HFFc6 (cell line): ENCODE data around the gene FCN1. TPM values are rescaled to one million over a fixed set of nuclear protein-coding genes. Genes with fewer than 3 reads are reported as not detected.

Experiments
- DNase-seq: peaks from one replicate; pipeline ENCODE4 v3.0.0-alpha.2; 2018
- H3K27ac Mint-ChIP-seq: 2 replicates; pipeline ENCODE4 v1.8.0; 2020; ENCODE audit warnings: mild to moderate bottlenecking, mixed read lengths
- H3K27me3 Mint-ChIP-seq: 2 replicates; pipeline ENCODE4 v1.8.0; 2021; ENCODE audit warnings: mild to moderate bottlenecking, moderate library complexity, mixed read lengths; ENCODE audit not compliant: insufficient read depth
- H3K36me3 Mint-ChIP-seq: 2 replicates; pipeline ENCODE4 v1.8.0; 2021; ENCODE audit warnings: low read depth, mixed read lengths
- H3K4me1 Mint-ChIP-seq: 2 replicates; pipeline ENCODE4 v1.8.0; 2020; ENCODE audit warnings: low read depth, mixed read lengths
- H3K4me3 Mint-ChIP-seq: 2 replicates; pipeline ENCODE4 v1.8.0; 2020; ENCODE audit warnings: mild to moderate bottlenecking, moderate library complexity, mixed read lengths
- H3K9me3 Mint-ChIP-seq: 2 replicates; pipeline ENCODE4 v1.8.0; 2020; ENCODE audit warnings: mild to moderate bottlenecking, mixed read lengths
- CTCF ChIP-seq: fragments of 200-600 bp; sonication (generic); IDR thresholded peaks from 2 replicates; pipeline ENCODE4 v1.5.0; 2021; ENCODE audit warnings: antibody characterized with exemption, mild to moderate bottlenecking
- total RNA-seq, 6 experiments: library from RNA; stranded (reverse); fragmentation: NEBNext Ultra II Directional; extraction: Animal tissue kit (Norgen Biotek cat#: 25700); gene quantifications; 2 replicates in 1 of 6; 3 replicates in 5 of 6; pipeline ENCODE4 v1.2.3, GENCODE V29; 2021

FCN1 gene
- total RNA-seq, 6 experiments from 2014 or later, result not detected

DNA sequence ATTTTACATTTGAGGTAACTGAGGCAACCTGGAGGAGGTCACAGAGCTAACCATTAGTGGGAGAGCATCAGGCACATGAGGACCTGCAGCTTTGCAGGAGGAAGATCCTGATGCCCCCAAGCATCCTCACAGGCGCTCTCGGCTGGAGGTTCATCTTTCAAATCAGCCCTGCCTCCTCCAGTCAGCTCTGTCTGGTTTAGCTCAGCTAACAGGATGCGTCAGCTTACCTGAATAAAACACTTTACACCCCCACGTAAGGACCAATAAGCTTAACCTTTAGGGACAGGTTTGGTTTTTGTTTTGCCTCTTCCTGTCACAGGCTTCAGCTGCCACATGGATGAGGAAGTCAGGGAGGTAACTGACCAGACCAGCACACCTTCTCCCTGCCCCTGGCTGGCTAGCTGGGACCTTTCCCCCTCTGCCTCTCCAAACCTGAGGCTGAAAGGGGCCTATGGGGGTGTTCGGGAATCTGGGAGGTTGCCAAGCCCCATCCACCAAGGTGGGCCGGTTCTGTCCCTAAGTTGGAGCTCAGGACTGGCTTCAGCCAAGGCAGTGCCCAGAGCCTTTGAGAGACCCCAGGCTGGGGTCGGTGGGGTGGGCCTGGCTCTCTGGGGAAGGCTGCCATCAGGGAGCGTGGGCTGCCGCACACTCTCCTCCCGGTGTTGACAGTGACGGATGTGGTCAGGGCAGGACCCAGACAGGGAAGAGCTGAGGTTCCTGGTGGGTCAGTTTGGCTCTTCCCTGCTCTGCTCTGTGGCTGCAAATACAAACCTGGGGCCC, 20.0 kb upstream of the FCN1 start:
- peaks cover 75% of the 10 kb centered on the region for H3K27me3 Mint-ChIP-seq
- H3K9me3 Mint-ChIP-seq, result no peaks in the 10 kb centered on the region
- peaks cover 5% of the 10 kb centered on the region; the same call in 1 of the 2 replicates for H3K4me1 Mint-ChIP-seq
- no peaks in the 10 kb centered on the region for H3K36me3 Mint-ChIP-seq
- H3K4me3 Mint-ChIP-seq, result no peak overlapping the region
- no peak for DNase-seq
- TF ChIP-seq CTCF, result no peak
- no peak overlapping the region for H3K27ac Mint-ChIP-seq

- TF ChIP-seq CTCF, result no peak
- no peak overlapping the region for H3K27ac Mint-ChIP-seq
- H3K4me3 Mint-ChIP-seq, result no peak overlapping the region
- no peak for DNase-seq
- H3K36me3 Mint-ChIP-seq, result no peaks in the 10 kb centered on the region
- H3K9me3 Mint-ChIP-seq, result no peaks in the 10 kb centered on the region
- H3K27me3 Mint-ChIP-seq, result peaks cover 76% of the 10 kb centered on the region
- peaks cover 1% of the 10 kb centered on the region; the same call in 1 of the 2 replicates for H3K4me1 Mint-ChIP-seq
Observed at GRCh38 chr9:134937164-134937555, 19.4 kb upstream of the FCN1 start.

DNA sequence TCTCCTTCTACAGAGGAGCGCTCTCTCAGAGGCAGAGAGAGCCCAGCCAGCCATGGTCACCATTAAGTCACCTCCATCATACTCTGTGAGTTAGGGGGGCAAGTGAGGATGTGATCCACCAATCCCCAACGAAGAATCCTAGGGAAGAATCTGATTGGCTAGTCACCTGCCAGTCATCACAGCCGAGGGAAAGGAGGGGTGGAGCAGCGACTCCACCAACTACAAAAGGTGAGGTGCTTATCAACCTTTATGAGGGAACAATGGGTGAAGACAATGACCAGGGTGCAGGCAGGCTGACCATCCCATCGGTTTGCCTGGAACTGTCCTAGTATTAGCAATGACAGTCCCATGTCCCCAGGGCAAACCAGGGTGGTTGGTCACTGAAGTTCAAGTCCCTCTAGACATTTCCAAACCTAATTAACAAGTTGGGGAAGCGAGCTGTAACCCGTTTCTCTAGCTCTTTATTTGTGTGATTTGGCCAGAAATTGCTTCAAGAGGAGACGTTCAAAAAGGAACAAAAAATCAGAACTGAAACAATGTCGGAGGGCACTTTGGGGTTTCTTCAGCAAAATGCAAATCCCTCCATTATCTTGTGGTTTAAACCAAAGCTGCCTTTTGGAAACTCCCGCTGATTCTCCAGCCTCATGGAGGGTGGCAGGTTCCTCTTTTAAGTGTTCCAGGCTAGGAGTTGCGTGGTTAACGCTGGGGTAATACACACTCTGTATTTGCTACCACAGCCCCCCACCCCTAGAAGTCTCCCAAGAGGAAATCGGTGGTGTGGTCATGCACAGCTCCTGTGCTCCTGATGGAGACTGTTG, 18.8 kb upstream of the FCN1 start:
- H3K4me1 Mint-ChIP-seq, result no peaks in the 10 kb centered on the region
- no peak for TF ChIP-seq CTCF
- H3K4me3 Mint-ChIP-seq, result no peak overlapping the region
- H3K9me3 Mint-ChIP-seq, result no peaks in the 10 kb centered on the region
- no peaks in the 10 kb centered on the region for H3K36me3 Mint-ChIP-seq
- H3K27me3 Mint-ChIP-seq, result peaks cover 77% of the 10 kb centered on the region
- no peak for DNase-seq
- no peak overlapping the region for H3K27ac Mint-ChIP-seq

DNA sequence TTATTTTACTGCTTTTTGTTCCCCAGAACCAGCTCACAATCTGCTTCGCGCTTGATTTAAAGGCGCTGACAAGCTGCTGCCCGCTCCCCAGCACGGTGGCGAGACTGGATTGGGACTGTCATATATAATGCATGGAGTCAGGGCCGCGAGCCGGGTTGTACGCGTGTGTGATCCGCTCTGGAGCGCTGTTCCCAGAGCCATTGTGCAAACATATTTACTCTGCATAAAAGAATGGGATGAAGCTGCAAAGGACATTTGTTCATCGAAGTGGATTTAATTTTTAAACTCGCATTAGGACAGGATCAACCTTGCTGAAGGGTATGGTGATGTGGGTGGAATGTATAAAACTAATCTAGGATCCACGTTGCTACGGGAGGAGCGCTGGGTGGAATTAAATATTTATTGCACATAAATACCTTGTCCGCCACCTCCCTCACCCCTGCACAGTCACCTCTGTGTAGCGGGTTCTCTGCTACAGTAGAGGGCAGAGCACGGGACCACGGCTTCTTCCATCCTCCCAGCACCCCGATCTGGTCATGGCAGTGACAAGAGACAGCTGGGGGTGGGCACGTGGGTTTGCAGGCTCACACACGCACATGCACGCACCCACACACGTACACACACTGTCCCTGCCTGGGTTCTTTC, 18.1 kb upstream of the FCN1 start:
- Mint-ChIP-seq H3K36me3 (no peaks in the 10 kb centered on the region), H3K4me1 (no peaks in the 10 kb centered on the region), H3K27me3 (peaks cover 72% of the 10 kb centered on the region), H3K9me3 (no peaks in the 10 kb centered on the region), H3K27ac (no peak overlapping the region), H3K4me3 (no peak overlapping the region)
- DNase-seq, result no peak
- no peak for TF ChIP-seq CTCF

DNA sequence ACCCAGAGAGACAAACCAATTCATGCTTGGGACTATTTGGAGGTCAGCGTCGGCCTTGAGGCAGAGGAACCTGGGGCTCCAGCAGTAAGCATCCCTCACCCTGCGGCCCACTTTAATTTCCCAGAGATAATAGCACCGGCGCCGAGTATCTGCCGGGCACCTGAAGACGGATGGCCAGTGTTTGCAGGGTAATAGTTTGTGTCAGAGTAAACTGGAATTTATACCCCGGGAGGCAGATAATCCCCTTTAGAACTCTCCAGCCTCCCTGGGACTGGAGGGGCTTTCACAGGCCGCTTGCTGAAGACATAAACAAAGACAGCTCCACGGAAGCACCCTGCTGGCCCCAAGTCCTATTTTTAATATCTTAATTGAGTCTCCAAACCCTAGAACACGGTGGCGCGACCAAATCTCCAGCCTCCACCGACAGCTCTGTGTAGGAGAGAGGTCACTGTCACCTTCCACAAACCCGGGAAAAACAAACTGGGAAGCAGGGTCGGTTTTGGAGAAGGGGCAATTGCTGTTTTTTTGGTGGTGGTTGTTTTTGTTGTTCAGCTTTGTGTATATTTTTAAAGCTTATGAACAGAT, 17.4 kb upstream of the FCN1 start:
- H3K4me3 Mint-ChIP-seq, result no peak overlapping the region
- no peak for DNase-seq
- no peak for TF ChIP-seq CTCF
- no peaks in the 10 kb centered on the region for H3K4me1 Mint-ChIP-seq
- no peaks in the 10 kb centered on the region for H3K9me3 Mint-ChIP-seq
- H3K27ac Mint-ChIP-seq, result no peak overlapping the region
- no peaks in the 10 kb centered on the region for H3K36me3 Mint-ChIP-seq
- peaks cover 67% of the 10 kb centered on the region for H3K27me3 Mint-ChIP-seq
